GM23338 (cell line): ENCODE data around the gene ANO4. TPM values are rescaled to one million over a fixed set of nuclear protein-coding genes. Genes with fewer than 3 reads are reported as not detected.

Experiments used
- ATAC-seq: fragments of 200-7000 bp; cut with Tn5 transposase; 3 replicates; pipeline ENCODE4 v1.9.1; 2020
- DNase-seq: peaks from one replicate; pipeline ENCODE4 v3.0.0-alpha.2; 2015; ENCODE audit warnings: low spot score
- H2AFZ ChIP-seq: fragments of 200-600 bp; sonication (generic); 2 replicates; pipeline ENCODE4 v1.8.0; 2016; ENCODE audit warnings: antibody characterized with exemption, mild to moderate bottlenecking, moderate library complexity
- H3F3A ChIP-seq: fragments of 200-600 bp; sonication (generic); replicated peaks from 2 replicates; pipeline ENCODE4 v1.8.0; 2017; ENCODE audit warnings: antibody characterized with exemption, mixed run types, low read depth
- H3K27ac ChIP-seq: fragments of 200-600 bp; sonication (generic); 2 replicates; pipeline ENCODE4 v1.6.1; 2016; ENCODE audit warnings: low read depth
- H3K27me3 ChIP-seq: fragments of 200-600 bp; sonication (generic); 2 replicates; pipeline ENCODE4 v1.8.0; 2016; ENCODE audit warnings: mild to moderate bottlenecking, mixed run types, moderate library complexity; ENCODE audit not compliant: insufficient read depth
- H3K36me3 ChIP-seq: fragments of 200-600 bp; sonication (generic); 2 replicates; pipeline ENCODE4 v1.8.0; 2016; ENCODE audit warnings: mild to moderate bottlenecking; ENCODE audit not compliant: insufficient read depth
- H3K4me1 ChIP-seq: fragments of 200-600 bp; sonication (generic); 2 replicates; pipeline ENCODE4 v1.8.0; 2016; ENCODE audit warnings: mild to moderate bottlenecking, moderate library complexity; ENCODE audit not compliant: insufficient read depth
- H3K4me2 ChIP-seq: fragments of 200-600 bp; sonication (generic); 2 replicates; pipeline ENCODE4 v1.7.1; 2017; ENCODE audit warnings: mixed run types
- H3K4me3 ChIP-seq: fragments of 200-600 bp; sonication (generic); 2 replicates; pipeline ENCODE4 v1.6.1; 2016; ENCODE audit warnings: mixed run types
- H3K79me2 ChIP-seq: fragments of 200-600 bp; sonication (generic); replicated peaks from 2 replicates; pipeline ENCODE4 v1.8.0; 2017; ENCODE audit warnings: mild to moderate bottlenecking; ENCODE audit not compliant: insufficient read depth
- H3K9me2 ChIP-seq: fragments of 200-600 bp; sonication (generic); 2 replicates; pipeline ENCODE4 v1.8.0; 2017; ENCODE audit not compliant: insufficient read depth
- H4K20me1 ChIP-seq: fragments of 200-600 bp; sonication (generic); replicated peaks from 2 replicates; pipeline ENCODE4 v1.8.0; 2017; ENCODE audit warnings: mild to moderate bottlenecking; ENCODE audit not compliant: insufficient read depth
- H3K27ac Mint-ChIP-seq: 2 replicates; pipeline ENCODE4 v1.8.0; 2020; ENCODE audit warnings: inconsistent platforms, mild to moderate bottlenecking, moderate library complexity, mixed read lengths
- H3K27me3 Mint-ChIP-seq: 3 replicates; pipeline ENCODE4 v1.8.0; 2022; ENCODE audit warnings: low read depth, mild to moderate bottlenecking, moderate library complexity, mixed read lengths, inconsistent platforms; ENCODE audit not compliant: insufficient read depth, poor library complexity
- H3K36me3 Mint-ChIP-seq: 3 replicates; pipeline ENCODE4 v1.8.0; 2021; ENCODE audit warnings: low read depth, mild to moderate bottlenecking, inconsistent platforms, moderate library complexity, mixed read lengths
- H3K4me1 Mint-ChIP-seq: 3 replicates; pipeline ENCODE4 v1.8.0; 2020; ENCODE audit warnings: mild to moderate bottlenecking, inconsistent platforms, mixed read lengths
- H3K4me3 Mint-ChIP-seq: 3 replicates; pipeline ENCODE4 v1.8.0; 2021; ENCODE audit warnings: moderate library complexity, mild to moderate bottlenecking, inconsistent platforms, mixed read lengths
- H3K9me3 Mint-ChIP-seq: 3 replicates; pipeline ENCODE4 v1.8.0; 2020; ENCODE audit warnings: moderate library complexity, mild to moderate bottlenecking, inconsistent platforms, mixed read lengths
- ETS1 ChIP-seq: IDR thresholded peaks from 2 replicates; pipeline ENCODE4 v1.6.1; 2016; ENCODE audit warnings: antibody characterized with exemption
- EZH2 ChIP-seq: fragments of 200-600 bp; sonication (generic); IDR thresholded peaks from one replicate; pipeline ENCODE4 v1.8.0; 2017; ENCODE audit warnings: antibody characterized with exemption, mild to moderate bottlenecking, low read depth; ENCODE audit not compliant: unreplicated experiment
- EZH2phosphoT487 ChIP-seq: fragments of 200-600 bp; sonication (generic); IDR thresholded peaks from one replicate; pipeline ENCODE4 v1.8.1; 2018; ENCODE audit warnings: antibody characterized with exemption; ENCODE audit not compliant: unreplicated experiment
- JUNB ChIP-seq: IDR thresholded peaks from one replicate; pipeline ENCODE4 v1.6.1; 2016; ENCODE audit warnings: antibody characterized with exemption; ENCODE audit not compliant: unreplicated experiment
- POLR2AphosphoS5 ChIP-seq: IDR thresholded peaks from 2 replicates; pipeline ENCODE4 v1.6.1; 2016; ENCODE audit warnings: antibody characterized with exemption, low read depth
- STAT1 ChIP-seq: IDR thresholded peaks from one replicate; pipeline ENCODE4 v1.6.1; 2016; ENCODE audit warnings: antibody characterized with exemption; ENCODE audit not compliant: unreplicated experiment
- ZNF114 ChIP-seq: fragments of 250-450 bp; sonication (Bioruptor Pico); IDR thresholded peaks from 2 replicates; pipeline ENCODE4 v1.5.0; 2020; ENCODE audit warnings: mild to moderate bottlenecking, moderate library complexity
- ZNF331 ChIP-seq: fragments of 250-450 bp; sonication (Bioruptor Pico); IDR thresholded peaks from 2 replicates; pipeline ENCODE4 v1.5.0; 2020; ENCODE audit warnings: low read depth, mild to moderate bottlenecking, moderate library complexity
- polyA plus RNA-seq: library from polyadenylated mRNA; unstranded; fragments of >200 nt; fragmentation: Nextera tagmentation; extraction: Ambion mirVana; gene quantifications from 2 replicates; pipeline ENCODE4 v1.2.1, GENCODE V29; 2016
- total RNA-seq: library from RNA; depleted of rRNA; stranded (reverse); fragments of >200 nt; shearing (Covaris generic); gene quantifications from 2 replicates; pipeline ENCODE4 v1.2.3, GENCODE V29; 2014
- TF ChIP-seq, protein P1 (sequence below): IDR thresholded peaks from one replicate; pipeline ENCODE4 v1.6.1; 2018; ENCODE audit warnings: antibody characterized with exemption; ENCODE audit not compliant: unreplicated experiment
- TF ChIP-seq, protein P2 (sequence below): fragments of 250-450 bp; sonication (Bioruptor Pico); IDR thresholded peaks from 2 replicates; pipeline ENCODE4 v1.5.0; 2020; ENCODE audit warnings: mild to moderate bottlenecking, moderate library complexity
- TF ChIP-seq, protein P3 (sequence below), 2 experiments: fragments of 200-600 bp in 1 of 2; sonication (generic) in 1 of 2; conservative IDR thresholded peaks; 2 replicates each; pipeline versions ENCODE4 v1.5.1 to v1.6.1; 2016 to 2017; ENCODE audit warnings: antibody characterized with exemption in 2 of 2, low read depth in 2 of 2, mild to moderate bottlenecking in 2 of 2, moderate library complexity in 1 of 2

The ANO4 gene
- total and polyA plus RNA-seq, 2 experiments from 2014 or later: 1.7 to 8.7 TPM

- no peaks in the 10 kb centered on the region for H3K4me1 ChIP-seq
- Mint-ChIP-seq H3K36me3 (peaks cover 7% of the 10 kb centered on the region; the same call in 2 of the 3 replicates), H3K9me3 (peaks cover 6% of the 10 kb centered on the region; the same call in 1 of the 3 replicates), H3K27me3 (no peaks in the 10 kb centered on the region), H3K4me1 (no peaks in the 10 kb centered on the region), H3K4me3 (no peak overlapping the region), H3K27ac (no peak overlapping the region)
- no peaks in the 10 kb centered on the region for H3K79me2 ChIP-seq
- no peak for TF ChIP-seq EZH2phosphoT487
- TF ChIP-seq POLR2AphosphoS5: no peak
- TF ChIP-seq ZNF331 (CRISPR knock-in tag): no peak
- TF ChIP-seq, protein P1, sequence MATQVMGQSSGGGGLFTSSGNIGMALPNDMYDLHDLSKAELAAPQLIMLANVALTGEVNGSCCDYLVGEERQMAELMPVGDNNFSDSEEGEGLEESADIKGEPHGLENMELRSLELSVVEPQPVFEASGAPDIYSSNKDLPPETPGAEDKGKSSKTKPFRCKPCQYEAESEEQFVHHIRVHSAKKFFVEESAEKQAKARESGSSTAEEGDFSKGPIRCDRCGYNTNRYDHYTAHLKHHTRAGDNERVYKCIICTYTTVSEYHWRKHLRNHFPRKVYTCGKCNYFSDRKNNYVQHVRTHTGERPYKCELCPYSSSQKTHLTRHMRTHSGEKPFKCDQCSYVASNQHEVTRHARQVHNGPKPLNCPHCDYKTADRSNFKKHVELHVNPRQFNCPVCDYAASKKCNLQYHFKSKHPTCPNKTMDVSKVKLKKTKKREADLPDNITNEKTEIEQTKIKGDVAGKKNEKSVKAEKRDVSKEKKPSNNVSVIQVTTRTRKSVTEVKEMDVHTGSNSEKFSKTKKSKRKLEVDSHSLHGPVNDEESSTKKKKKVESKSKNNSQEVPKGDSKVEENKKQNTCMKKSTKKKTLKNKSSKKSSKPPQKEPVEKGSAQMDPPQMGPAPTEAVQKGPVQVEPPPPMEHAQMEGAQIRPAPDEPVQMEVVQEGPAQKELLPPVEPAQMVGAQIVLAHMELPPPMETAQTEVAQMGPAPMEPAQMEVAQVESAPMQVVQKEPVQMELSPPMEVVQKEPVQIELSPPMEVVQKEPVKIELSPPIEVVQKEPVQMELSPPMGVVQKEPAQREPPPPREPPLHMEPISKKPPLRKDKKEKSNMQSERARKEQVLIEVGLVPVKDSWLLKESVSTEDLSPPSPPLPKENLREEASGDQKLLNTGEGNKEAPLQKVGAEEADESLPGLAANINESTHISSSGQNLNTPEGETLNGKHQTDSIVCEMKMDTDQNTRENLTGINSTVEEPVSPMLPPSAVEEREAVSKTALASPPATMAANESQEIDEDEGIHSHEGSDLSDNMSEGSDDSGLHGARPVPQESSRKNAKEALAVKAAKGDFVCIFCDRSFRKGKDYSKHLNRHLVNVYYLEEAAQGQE: no peak
- no peak for TF ChIP-seq ETS1
- no peak for TF ChIP-seq JUNB
- TF ChIP-seq, protein P2, sequence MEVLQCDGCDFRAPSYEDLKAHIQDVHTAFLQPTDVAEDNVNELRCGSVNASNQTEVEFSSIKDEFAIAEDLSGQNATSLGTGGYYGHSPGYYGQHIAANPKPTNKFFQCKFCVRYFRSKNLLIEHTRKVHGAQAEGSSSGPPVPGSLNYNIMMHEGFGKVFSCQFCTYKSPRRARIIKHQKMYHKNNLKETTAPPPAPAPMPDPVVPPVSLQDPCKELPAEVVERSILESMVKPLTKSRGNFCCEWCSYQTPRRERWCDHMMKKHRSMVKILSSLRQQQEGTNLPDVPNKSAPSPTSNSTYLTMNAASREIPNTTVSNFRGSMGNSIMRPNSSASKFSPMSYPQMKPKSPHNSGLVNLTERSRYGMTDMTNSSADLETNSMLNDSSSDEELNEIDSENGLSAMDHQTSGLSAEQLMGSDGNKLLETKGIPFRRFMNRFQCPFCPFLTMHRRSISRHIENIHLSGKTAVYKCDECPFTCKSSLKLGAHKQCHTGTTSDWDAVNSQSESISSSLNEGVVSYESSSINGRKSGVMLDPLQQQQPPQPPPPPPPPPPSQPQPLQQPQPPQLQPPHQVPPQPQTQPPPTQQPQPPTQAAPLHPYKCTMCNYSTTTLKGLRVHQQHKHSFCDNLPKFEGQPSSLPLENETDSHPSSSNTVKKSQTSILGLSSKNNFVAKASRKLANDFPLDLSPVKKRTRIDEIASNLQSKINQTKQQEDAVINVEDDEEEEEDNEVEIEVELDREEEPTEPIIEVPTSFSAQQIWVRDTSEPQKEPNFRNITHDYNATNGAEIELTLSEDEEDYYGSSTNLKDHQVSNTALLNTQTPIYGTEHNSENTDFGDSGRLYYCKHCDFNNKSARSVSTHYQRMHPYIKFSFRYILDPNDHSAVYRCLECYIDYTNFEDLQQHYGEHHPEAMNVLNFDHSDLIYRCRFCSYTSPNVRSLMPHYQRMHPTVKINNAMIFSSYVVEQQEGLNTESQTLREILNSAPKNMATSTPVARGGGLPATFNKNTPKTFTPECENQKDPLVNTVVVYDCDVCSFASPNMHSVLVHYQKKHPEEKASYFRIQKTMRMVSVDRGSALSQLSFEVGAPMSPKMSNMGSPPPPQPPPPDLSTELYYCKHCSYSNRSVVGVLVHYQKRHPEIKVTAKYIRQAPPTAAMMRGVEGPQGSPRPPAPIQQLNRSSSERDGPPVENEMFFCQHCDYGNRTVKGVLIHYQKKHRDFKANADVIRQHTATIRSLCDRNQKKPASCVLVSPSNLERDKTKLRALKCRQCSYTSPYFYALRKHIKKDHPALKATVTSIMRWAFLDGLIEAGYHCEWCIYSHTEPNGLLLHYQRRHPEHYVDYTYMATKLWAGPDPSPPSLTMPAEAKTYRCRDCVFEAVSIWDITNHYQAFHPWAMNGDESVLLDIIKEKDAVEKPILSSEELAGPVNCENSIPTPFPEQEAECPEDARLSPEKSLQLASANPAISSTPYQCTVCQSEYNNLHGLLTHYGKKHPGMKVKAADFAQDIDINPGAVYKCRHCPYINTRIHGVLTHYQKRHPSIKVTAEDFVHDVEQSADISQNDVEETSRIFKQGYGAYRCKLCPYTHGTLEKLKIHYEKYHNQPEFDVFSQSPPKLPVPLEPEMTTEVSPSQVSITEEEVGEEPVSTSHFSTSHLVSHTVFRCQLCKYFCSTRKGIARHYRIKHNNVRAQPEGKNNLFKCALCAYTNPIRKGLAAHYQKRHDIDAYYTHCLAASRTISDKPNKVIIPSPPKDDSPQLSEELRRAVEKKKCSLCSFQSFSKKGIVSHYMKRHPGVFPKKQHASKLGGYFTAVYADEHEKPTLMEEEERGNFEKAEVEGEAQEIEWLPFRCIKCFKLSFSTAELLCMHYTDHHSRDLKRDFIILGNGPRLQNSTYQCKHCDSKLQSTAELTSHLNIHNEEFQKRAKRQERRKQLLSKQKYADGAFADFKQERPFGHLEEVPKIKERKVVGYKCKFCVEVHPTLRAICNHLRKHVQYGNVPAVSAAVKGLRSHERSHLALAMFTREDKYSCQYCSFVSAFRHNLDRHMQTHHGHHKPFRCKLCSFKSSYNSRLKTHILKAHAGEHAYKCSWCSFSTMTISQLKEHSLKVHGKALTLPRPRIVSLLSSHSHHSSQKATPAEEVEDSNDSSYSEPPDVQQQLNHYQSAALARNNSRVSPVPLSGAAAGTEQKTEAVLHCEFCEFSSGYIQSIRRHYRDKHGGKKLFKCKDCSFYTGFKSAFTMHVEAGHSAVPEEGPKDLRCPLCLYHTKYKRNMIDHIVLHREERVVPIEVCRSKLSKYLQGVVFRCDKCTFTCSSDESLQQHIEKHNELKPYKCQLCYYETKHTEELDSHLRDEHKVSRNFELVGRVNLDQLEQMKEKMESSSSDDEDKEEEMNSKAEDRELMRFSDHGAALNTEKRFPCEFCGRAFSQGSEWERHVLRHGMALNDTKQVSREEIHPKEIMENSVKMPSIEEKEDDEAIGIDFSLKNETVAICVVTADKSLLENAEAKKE: no peak
- TF ChIP-seq, protein P3, sequence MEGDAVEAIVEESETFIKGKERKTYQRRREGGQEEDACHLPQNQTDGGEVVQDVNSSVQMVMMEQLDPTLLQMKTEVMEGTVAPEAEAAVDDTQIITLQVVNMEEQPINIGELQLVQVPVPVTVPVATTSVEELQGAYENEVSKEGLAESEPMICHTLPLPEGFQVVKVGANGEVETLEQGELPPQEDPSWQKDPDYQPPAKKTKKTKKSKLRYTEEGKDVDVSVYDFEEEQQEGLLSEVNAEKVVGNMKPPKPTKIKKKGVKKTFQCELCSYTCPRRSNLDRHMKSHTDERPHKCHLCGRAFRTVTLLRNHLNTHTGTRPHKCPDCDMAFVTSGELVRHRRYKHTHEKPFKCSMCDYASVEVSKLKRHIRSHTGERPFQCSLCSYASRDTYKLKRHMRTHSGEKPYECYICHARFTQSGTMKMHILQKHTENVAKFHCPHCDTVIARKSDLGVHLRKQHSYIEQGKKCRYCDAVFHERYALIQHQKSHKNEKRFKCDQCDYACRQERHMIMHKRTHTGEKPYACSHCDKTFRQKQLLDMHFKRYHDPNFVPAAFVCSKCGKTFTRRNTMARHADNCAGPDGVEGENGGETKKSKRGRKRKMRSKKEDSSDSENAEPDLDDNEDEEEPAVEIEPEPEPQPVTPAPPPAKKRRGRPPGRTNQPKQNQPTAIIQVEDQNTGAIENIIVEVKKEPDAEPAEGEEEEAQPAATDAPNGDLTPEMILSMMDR (conservative IDR thresholded peaks at IDR 0.05; ENCODE audit: low read depth in 2 of 2): no peak
- TF ChIP-seq ZNF114 (CRISPR knock-in tag): no peak
- no peak for TF ChIP-seq EZH2
- no peak for TF ChIP-seq STAT1
- no peaks in the 10 kb centered on the region for H3K27me3 ChIP-seq
- ATAC-seq: no peak
- DNase-seq: no peak
- H3F3A ChIP-seq: no peaks in the 10 kb centered on the region
- no peak overlapping the region for H2AFZ ChIP-seq
- no peaks in the 10 kb centered on the region for H3K9me2 ChIP-seq
- no peak overlapping the region for H3K4me3 ChIP-seq
- H3K4me2 ChIP-seq: no peak overlapping the region
- H3K36me3 ChIP-seq: no peaks in the 10 kb centered on the region
- H4K20me1 ChIP-seq: no peaks in the 10 kb centered on the region
- no peak overlapping the region for H3K27ac ChIP-seq
These were observed 214.7 kb downstream of the ANO4 start for GRCh38 chr12:101009274-101009673.
